ENCODE results near the gene RIMS4. TPM values are rescaled to one million over a fixed set of nuclear protein-coding genes. Genes with fewer than 3 reads are reported as not detected.
"Not testable (repeated sequence)": the region's sequence is repeated elsewhere in the genome, so short reads cannot be mapped to it uniquely, and the experiment has no call there.

The RIMS4 gene
- total and polyA plus RNA-seq, 2 donors (not counting 1 experiment from before 2014, with no cell fraction given) = not detected

DNA sequence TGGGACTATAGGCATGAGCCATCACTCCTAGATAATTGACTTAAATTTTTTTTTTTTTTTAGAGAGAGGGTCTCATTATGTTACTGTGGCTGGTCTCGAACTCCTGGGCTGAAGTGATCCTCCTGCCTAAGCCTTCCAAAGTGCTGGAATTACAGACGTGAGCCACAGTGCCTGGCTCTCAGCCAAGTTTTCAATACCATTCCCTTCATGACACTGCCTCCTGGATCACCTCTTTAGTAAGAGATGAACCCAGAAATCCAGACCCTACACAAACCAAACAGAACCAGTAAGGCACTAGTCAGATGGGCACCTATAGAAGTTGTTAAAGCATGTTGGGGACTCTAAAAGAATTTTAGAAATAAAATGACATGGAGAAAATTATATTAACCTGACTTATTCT is 18.3 kb upstream of the RIMS4 start:
- H3K4me2 ChIP-seq (replicated peaks; ENCODE audit: low read depth, low read length, poor library complexity, severe bottlenecking) = no peak overlapping the region
- peaks cover 0 to 14% (median 4%) of the 10 kb centered on the region in 4 experiments for H3K27me3 ChIP-seq (replicated peaks in 1 of 4; ENCODE audit: control extremely low read depth in 1 of 4, control insufficient read depth in 3 of 4, insufficient read depth in 4 of 4, low read length in 3 of 4)
- Mint-ChIP-seq H3K9me3 (ENCODE audit: insufficient read depth) (no peaks in the 10 kb centered on the region), H3K27me3 (peaks cover 48% of the 10 kb centered on the region), H3K4me1 (no peaks in the 10 kb centered on the region), H3K4me3 (no peak overlapping the region), H3K27ac (no peak overlapping the region)
- H4K20me1 ChIP-seq (ENCODE audit: control insufficient read depth, insufficient read depth, low read length, poor library complexity, severe bottlenecking) = no peaks in the 10 kb centered on the region
- ChIA-PET CTCF (no interaction called here), POLR2A (no interaction called here)
- ATAC-seq (ENCODE audit: low read depth) (no peak), DNase-seq (no peak)
- H3K36me3 ChIP-seq (replicated peaks in 1 of 2; ENCODE audit: control extremely low read depth in 1 of 2, control insufficient read depth in 1 of 2, extremely low read depth in 1 of 2, insufficient read depth in 2 of 2, low read length in 1 of 2) = no peaks in the 10 kb centered on the region
- 67% methylated on average over 1 of the region's 2 CpGs for WGBS (ENCODE audit: insufficient coverage)
- H3K4me1 ChIP-seq (ENCODE audit: control insufficient read depth in 2 of 2, insufficient read depth in 2 of 2, low read length in 2 of 2) = no peaks in the 10 kb centered on the region
- no peak overlapping the region for H3K9ac ChIP-seq (ENCODE audit: low read length)
- no peak overlapping the region for H2AFZ ChIP-seq (ENCODE audit: insufficient read depth, low read depth, low read length, poor library complexity, severe bottlenecking)
- peaks cover 0 to 6% (median 4%) of the 10 kb centered on the region in 3 donors for H3K9me3 ChIP-seq (ENCODE audit: control extremely low read depth in 1 of 3, control insufficient read depth in 2 of 3, insufficient read depth in 1 of 3, low read length in 2 of 3)
- H3K27ac ChIP-seq (ENCODE audit: low read length in 2 of 2) = no peak overlapping the region
- intact Hi-C loops (cut with micrococcal nuclease) = no loop called here
- H3K4me3 ChIP-seq (ENCODE audit: control extremely low read depth in 1 of 5, extremely low read depth in 1 of 5, insufficient read depth in 1 of 5, low read depth in 2 of 5, low read length in 4 of 5) = no peak overlapping the region
- TF ChIP-seq, protein P1, sequence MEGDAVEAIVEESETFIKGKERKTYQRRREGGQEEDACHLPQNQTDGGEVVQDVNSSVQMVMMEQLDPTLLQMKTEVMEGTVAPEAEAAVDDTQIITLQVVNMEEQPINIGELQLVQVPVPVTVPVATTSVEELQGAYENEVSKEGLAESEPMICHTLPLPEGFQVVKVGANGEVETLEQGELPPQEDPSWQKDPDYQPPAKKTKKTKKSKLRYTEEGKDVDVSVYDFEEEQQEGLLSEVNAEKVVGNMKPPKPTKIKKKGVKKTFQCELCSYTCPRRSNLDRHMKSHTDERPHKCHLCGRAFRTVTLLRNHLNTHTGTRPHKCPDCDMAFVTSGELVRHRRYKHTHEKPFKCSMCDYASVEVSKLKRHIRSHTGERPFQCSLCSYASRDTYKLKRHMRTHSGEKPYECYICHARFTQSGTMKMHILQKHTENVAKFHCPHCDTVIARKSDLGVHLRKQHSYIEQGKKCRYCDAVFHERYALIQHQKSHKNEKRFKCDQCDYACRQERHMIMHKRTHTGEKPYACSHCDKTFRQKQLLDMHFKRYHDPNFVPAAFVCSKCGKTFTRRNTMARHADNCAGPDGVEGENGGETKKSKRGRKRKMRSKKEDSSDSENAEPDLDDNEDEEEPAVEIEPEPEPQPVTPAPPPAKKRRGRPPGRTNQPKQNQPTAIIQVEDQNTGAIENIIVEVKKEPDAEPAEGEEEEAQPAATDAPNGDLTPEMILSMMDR (IDR thresholded peaks at IDR 0.05) = no peak
- TF ChIP-seq EZH2 (IDR thresholded peaks at IDR 0.05; ENCODE audit: borderline replicate concordance, insufficient read depth, low read depth, low read length, poor library complexity, severe bottlenecking) = no peak
- H3K79me2 ChIP-seq (ENCODE audit: control insufficient read depth, insufficient read depth, low read length) = no peaks in the 10 kb centered on the region

DNA sequence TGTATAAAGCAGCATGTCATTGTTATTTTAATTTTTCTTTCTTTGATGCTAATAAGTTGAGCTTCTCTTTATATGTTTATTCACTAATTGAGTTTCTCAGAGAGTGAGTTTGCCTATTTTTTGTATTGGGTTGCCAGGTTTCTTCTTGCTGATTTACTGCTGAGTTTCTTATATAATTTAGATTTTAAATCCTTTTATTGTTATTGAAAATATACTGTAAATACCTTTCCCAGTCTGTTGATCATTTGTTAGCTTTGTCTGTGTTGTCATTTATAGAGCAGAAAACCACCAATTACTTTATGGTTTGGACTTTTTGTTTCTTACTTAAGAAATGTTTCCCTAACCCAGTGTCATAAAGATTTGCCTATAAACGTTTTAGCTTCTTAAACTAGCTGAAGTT is 17.1 kb upstream of the RIMS4 start:
- H3K4me3 Mint-ChIP-seq = no peak overlapping the region
- Histone ChIP-seq H3K27ac (ENCODE audit: low read length in 2 of 2) (no peak overlapping the region), H3K4me2 (replicated peaks; ENCODE audit: low read depth, low read length, poor library complexity, severe bottlenecking) (no peak overlapping the region), H3K9ac (ENCODE audit: low read length) (no peak overlapping the region), H3K9me3 (ENCODE audit: control extremely low read depth in 1 of 3, control insufficient read depth in 2 of 3, insufficient read depth in 1 of 3, low read length in 2 of 3) (peaks cover 0 to 6% (median 4%) of the 10 kb centered on the region in 3 donors), H3K4me3 (ENCODE audit: control extremely low read depth in 1 of 5, extremely low read depth in 1 of 5, insufficient read depth in 1 of 5, low read depth in 2 of 5, low read length in 4 of 5) (no peak overlapping the region), H3K36me3 (replicated peaks in 1 of 2; ENCODE audit: control extremely low read depth in 1 of 2, control insufficient read depth in 1 of 2, extremely low read depth in 1 of 2, insufficient read depth in 2 of 2, low read length in 1 of 2) (no peaks in the 10 kb centered on the region), H2AFZ (ENCODE audit: insufficient read depth, low read depth, low read length, poor library complexity, severe bottlenecking) (no peak overlapping the region), H3K4me1 (ENCODE audit: control insufficient read depth in 2 of 2, insufficient read depth in 2 of 2, low read length in 2 of 2) (no peaks in the 10 kb centered on the region), H3K79me2 (ENCODE audit: control insufficient read depth, insufficient read depth, low read length) (no peaks in the 10 kb centered on the region), H4K20me1 (ENCODE audit: control insufficient read depth, insufficient read depth, low read length, poor library complexity, severe bottlenecking) (no peaks in the 10 kb centered on the region), H3K27me3 (replicated peaks in 1 of 4; ENCODE audit: control extremely low read depth in 1 of 4, control insufficient read depth in 3 of 4, insufficient read depth in 4 of 4, low read length in 3 of 4) (peaks cover 0 to 10% (median 4%) of the 10 kb centered on the region in 4 experiments)
- CTCF ChIA-PET = no interaction called here
- no peaks in the 10 kb centered on the region for H3K9me3 Mint-ChIP-seq (ENCODE audit: insufficient read depth)
- WGBS (ENCODE audit: insufficient coverage) = no CpG with 5 or more reads among the region's 1 CpG
- intact Hi-C loops (cut with micrococcal nuclease) = no loop called here
- ATAC-seq (ENCODE audit: low read depth) (no peak), DNase-seq (no peak)
- POLR2A ChIA-PET = no interaction called here
- no peaks in the 10 kb centered on the region for H3K4me1 Mint-ChIP-seq
- TF ChIP-seq, protein P1 (IDR thresholded peaks at IDR 0.05) = no peak
- TF ChIP-seq EZH2 (IDR thresholded peaks at IDR 0.05; ENCODE audit: borderline replicate concordance, insufficient read depth, low read depth, low read length, poor library complexity, severe bottlenecking) = no peak
- H3K27ac Mint-ChIP-seq = no peak overlapping the region
- peaks cover 46% of the 10 kb centered on the region for H3K27me3 Mint-ChIP-seq

DNA sequence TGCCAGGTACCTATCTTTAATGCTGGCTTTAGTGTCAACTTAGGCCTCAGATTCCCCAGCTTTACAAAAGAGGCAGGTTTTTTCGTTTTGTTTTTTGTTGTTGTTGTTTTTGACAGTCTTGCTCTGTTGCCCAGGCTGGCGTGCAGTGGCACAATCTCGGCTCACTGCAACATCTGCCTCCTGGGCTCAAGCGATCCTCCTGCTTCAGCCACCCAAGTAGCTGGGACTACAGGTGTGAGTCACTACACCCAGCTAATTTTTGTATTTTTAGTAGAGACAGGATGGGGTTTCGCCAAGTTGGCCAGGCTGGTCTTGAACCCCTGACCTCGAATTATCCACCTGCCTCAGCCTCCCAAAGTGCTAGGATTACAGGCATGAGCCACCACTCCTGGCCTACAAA is 11.2 kb upstream of the RIMS4 start:
- H3K27ac ChIP-seq (ENCODE audit: low read length in 2 of 2); H3K9me3 ChIP-seq (ENCODE audit: control extremely low read depth in 1 of 3, control insufficient read depth in 2 of 3, insufficient read depth in 1 of 3, low read length in 2 of 3); H3K9me3 Mint-ChIP-seq (ENCODE audit: insufficient read depth); POLR2A ChIA-PET; H3K4me3 ChIP-seq (ENCODE audit: control extremely low read depth in 1 of 5, extremely low read depth in 1 of 5, insufficient read depth in 1 of 5, low read depth in 2 of 5, low read length in 4 of 5); CTCF ChIA-PET; H3K4me3 Mint-ChIP-seq; H4K20me1 ChIP-seq (ENCODE audit: control insufficient read depth, insufficient read depth, low read length, poor library complexity, severe bottlenecking); H3K27me3 ChIP-seq (replicated peaks in 1 of 4; ENCODE audit: control extremely low read depth in 1 of 4, control insufficient read depth in 3 of 4, insufficient read depth in 4 of 4, low read length in 3 of 4); H3K4me1 Mint-ChIP-seq; H3K36me3 ChIP-seq (replicated peaks in 1 of 2; ENCODE audit: control extremely low read depth in 1 of 2, control insufficient read depth in 1 of 2, extremely low read depth in 1 of 2, insufficient read depth in 2 of 2, low read length in 1 of 2); H3K79me2 ChIP-seq (ENCODE audit: control insufficient read depth, insufficient read depth, low read length); DNase-seq; H2AFZ ChIP-seq (ENCODE audit: insufficient read depth, low read depth, low read length, poor library complexity, severe bottlenecking); H3K27ac Mint-ChIP-seq; ATAC-seq (ENCODE audit: low read depth); H3K4me2 ChIP-seq (replicated peaks; ENCODE audit: low read depth, low read length, poor library complexity, severe bottlenecking); H3K9ac ChIP-seq (ENCODE audit: low read length); intact Hi-C loops (cut with micrococcal nuclease); H3K4me1 ChIP-seq (ENCODE audit: control insufficient read depth in 2 of 2, insufficient read depth in 2 of 2, low read length in 2 of 2): not testable (repeated sequence)
- peaks cover 19% of the 10 kb centered on the region for H3K27me3 Mint-ChIP-seq
- 82% methylated on average over 2 of the region's 6 CpGs for WGBS (ENCODE audit: insufficient coverage)

Data from B cell (primary cell).